CMK (cell line): ENCODE results near the gene C16orf86.
"Not testable (repeated sequence)": the region's sequence is repeated elsewhere in the genome, so short reads cannot be mapped to it uniquely, and the experiment has no call there.

Experiments used
- DNase-seq: peaks from one replicate; pipeline ENCODE4 v3.0.0-alpha.2; 2010; ENCODE audit warnings: low read depth

Gene C16orf86

GRCh38 chr16:67693517-67694285 is 27.1 kb downstream of the C16orf86 start:
- not testable (repeated sequence) for DNase-seq

- DNase-seq: no peak
These were observed 28.0 kb downstream of the C16orf86 start for GRCh38 chr16:67694611-67695010.

DNA sequence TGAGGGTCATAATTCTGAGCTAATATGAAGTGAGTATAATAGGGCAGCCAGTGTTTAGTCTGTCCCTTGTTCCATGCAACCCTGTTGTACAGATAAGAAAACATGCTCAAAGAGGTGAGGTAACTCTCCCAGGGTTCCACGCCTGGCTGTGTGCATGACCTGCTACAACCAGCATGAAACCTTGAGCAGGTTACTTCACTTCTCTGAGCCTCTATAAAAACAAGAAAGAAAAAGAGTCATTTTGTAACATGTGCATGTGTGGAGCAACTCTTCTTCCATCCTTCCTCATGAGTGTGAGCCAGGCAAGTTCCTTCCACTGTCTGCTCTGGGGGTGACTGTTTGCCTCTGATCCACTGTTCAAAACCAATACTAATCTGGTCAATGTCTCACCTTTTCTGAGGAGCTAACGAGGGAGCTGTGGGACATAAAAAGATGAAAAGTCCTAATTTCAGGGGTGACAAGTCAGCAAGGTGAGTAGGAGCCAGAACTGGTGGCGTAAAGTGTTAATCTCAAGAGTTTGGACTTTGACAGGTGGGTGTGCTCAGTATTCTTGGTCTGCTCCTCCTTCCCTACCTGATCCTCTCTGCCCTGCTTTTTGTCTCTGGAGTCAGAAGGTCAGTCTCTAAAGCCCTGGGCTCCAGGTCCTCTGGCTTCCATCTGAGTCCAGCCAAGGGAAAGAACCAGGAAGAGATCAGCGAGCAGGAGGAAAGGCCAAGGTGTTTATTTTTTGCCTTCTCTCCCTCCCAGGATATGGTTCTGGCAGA is 31.0 kb downstream of the C16orf86 start:
- no peak for DNase-seq

DNA sequence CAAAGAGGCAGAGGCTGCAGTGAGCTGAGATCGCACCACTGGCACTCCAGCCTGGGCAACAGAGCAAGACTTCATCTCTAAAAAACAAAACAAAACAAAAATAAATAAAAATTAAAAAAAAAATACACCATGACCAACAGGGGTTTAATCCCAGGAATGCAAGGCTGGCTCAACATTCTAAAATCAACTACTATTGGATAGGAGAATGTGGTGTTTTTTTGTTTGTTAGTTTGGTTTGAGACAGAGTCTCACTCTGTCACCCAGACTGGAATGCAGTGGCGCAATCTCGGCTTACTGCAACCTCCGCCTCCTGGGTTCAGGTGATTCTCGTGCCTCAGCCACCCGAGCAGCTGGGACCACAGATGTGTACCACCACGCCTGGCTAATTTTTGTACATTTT is 32.7 kb downstream of the C16orf86 start:
- DNase-seq: no peak

GRCh38 chr16:67701420-67701819 is 34.8 kb downstream of the C16orf86 start:
- no peak for DNase-seq

DNA sequence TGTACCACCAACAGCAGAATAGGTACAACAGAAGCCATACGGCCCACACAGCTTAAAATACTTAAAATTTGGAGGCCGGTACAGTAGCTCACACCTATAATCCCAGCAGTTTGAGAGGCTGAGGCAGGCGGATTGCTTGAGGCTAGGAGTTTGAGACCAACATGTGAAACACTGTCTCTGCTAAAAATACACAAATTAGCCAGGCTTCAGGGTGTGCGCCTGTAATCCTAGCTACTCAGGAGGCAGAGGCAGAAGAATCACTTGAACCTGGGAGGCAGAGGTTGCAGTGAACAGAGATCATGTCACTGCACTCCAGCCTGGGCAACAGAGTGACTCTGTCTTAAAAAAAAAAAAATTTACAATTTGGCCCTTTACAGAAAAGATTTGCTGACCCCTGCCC is 35.5 kb downstream of the C16orf86 start:
- DNase-seq: no peak

GRCh38 chr16:67703626-67704025 is 37.0 kb downstream of the C16orf86 start:
- no peak for DNase-seq

DNA sequence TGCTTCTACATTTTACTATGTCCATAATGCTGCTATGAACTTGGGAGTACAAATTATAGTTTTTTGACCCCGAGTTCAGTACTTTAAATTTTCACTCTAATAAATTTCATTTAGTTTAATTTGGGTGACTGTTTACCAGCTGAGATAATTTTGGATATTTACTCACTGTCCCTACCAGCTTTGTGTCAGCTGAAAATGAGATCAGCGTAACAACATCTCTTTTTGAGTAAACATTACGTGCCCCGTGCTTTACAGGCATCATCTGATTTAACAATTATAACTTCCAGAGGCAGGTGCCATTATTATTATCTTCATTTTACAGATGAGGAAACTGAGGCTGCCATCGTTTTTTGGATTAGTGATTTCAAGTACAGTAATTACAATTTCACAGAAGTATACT is 37.5 kb downstream of the C16orf86 start:
- no peak for DNase-seq

GRCh38 chr16:67707210-67707609 is 40.6 kb downstream of the C16orf86 start:
- no peak for DNase-seq

GRCh38 chr16:67707790-67708189 is 41.2 kb downstream of the C16orf86 start:
- DNase-seq: no peak

- no peak for DNase-seq
These were observed 41.8 kb downstream of the C16orf86 start for GRCh38 chr16:67708368-67708771.

GRCh38 chr16:67709050-67709449 is 42.4 kb downstream of the C16orf86 start:
- DNase-seq: no peak

- no peak for DNase-seq
These were observed 44.0 kb downstream of the C16orf86 start for GRCh38 chr16:67710607-67711006.

DNA sequence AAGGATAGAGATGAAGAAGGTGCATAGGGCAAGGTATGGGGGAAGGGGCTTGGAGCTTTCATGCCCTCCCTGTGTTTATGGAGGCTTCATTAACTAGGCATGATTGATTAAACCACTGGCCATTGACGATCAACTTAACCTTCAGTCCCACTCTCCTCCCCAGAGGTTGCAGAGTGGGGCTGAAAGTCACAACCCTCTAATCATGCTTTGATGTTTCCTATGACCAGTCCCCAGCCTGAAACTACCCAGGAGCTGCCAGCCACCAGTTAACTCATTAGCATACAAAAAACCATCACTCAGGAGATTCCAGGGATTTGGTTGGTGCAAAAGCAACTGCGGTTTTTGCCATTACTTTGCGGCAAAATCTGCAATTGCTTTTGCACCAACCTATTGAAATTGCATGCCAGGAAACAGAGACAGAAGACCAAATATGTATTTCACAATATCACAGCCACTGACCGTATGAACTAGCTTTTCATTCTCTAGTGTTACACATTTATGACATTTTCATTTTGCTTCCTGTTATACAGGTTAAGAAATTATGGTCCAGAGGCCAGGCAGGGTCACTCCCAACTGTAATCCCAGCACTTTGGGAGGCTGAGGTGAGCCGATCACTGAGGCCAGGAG is 47.1 kb downstream of the C16orf86 start:
- DNase-seq: no peak

- no peak for DNase-seq
These were observed 47.9 kb downstream of the C16orf86 start for GRCh38 chr16:67714522-67714921.

GRCh38 chr16:67716097-67716496 is 49.5 kb downstream of the C16orf86 start:
- no peak for DNase-seq
